Stimulated activated CD8-positive, alpha-beta memory T cell treated with anti-CD3 and anti-CD28 coated beads, Interleukin-15, amount 100 ng/mL, for 24 hours (primary cell): ENCODE results near the gene LST1.

Source experiments
- DNase-seq: peaks from one replicate; pipeline ENCODE4 v3.0.0-alpha.2; 2020; ENCODE audit warnings: low read depth

Gene LST1

DNA sequence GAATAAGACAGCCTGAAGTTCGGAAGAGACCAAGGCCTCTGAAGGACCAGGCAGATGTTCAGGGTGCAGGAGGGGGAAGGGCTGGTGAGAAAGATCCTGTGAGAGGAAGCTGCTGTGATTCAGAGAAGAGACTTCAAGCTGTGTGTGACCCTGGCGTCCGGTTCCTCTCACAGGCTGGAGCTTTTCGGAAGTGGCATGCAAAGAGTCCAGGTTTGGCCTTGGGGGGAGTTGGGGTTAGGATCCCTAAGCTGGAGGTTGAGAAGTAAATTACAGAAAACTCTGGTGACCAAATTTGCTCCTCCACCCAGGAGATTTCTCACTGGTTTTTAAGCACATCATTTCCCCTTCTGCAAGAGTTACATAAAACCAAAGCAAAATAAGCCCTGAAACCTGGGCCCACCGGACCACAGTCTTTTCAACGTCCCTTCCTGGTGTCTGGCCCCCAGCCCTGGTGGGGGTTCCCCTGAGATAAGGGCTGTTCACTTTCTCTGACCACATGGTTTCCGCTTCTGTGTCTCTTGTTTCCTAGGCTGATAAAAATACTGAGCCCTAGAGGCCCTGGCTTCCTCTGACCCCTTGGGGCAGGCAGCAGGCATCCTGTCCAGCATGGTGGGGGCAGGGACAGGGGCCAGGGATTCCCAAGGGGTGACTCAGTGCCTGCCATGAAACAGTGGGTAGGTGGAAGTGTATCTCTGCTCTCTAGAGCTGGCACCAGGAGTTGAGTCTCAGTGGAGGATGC is 25.9 kb upstream of the LST1 start:
- no peak for DNase-seq

DNA sequence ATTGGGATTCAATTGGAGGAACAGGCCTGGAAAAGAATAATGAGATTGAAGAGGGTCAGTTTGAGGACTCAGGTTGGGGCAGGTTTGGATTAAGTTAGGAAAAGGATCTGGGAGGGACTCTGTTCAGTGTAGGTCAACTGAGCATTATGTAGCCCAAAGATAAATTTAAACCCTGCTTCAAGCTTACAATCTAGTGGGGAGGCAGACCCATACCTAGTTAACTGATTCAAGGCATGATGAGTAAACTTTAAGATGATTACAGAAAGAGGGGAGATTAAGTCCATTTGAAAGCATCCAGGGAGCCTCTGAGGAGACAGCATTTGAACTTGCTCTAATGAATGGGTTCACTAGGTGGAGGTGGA is 25.4 kb upstream of the LST1 start:
- no peak for DNase-seq

DNA sequence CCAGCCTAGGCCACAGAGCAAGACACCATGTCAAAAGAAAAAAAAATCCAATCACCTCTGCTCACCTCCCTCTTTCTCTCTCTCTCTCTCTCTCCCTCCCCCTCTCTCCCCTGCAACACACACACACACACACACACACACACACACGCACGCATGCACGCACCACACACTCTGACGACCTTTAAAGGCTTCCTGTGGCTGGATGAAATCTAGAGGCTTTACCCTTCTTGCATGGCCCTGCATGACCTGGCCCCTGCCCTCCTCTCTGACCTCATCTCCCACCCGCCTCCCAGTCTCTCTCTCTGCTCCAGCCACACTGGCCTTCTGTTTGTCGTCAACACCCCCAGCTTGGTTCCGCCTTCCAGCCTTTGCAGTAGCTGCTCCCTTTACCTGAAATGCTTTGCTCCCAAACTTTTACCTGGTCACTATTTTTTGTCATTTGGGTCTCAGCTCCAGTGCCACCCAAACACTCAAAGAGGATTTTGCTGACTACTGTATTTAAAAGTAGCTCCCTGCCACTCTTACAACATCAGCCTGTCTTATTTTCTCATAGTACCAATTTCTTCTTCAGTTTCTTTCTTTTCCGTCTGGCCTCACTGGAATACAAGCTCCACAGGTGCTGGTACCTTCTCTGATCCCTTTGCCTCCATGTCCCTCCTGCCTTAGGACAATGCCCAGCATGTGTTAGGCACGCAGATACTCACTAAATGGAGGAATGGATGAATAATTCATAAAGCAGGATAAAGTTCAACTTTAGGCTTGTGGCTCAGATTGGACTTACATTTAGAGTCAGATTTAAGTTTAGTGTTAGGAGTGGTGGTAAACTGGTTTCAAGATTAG is 18.3 kb upstream of the LST1 start:
- DNase-seq = no peak

DNA sequence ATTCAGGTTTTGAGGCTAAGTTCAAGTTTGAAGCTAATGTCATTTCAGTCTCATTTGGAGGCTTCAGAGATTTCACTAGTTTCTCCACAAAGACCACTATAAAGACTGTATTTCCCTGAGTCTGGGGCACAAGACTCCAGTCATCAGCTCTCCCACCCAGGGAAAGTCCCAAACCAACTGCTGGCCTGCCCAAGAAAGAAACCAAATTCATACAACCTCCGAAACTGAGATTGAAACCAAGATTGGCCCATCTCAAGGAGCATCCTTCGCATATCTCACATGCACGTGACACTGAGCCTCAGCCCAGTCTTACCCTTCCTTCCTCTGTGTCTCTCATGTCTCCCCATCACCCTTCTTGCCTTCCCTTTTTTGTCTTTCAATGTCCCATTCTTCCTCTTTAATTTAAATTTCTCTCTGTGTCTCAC is 17.5 kb upstream of the LST1 start:
- DNase-seq = no peak

DNA sequence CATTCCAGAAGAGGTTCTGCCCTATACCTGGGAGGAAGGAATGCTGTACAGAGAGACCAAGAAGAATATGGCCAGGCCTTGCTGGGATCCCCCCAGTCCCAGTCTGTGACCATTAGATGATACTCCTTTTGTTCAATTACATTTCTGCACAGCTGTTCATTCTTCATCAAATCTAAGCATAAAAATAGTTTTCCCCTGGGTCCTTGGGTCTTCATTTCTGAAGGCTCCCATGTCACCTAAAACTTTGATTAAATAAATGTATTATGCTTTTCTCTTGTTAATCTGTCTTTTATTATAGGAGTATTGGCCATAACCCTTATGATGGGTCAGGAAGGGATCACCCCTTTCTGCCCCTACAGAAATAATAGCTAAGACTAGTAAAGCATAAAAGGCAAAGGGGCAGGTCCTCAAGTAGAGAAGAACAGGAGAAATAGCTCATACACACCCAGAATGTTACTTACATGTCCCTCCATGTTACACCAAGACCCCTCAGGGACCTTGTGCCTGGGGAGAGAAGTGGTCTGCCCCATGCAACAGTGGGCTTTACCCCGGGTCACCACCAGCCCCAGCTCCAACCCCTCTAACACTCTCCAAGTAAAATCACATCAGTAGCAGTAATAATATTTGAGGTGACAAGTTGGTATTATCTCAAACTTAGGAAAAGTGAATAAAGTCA is 16.1 kb upstream of the LST1 start:
- no peak for DNase-seq

DNA sequence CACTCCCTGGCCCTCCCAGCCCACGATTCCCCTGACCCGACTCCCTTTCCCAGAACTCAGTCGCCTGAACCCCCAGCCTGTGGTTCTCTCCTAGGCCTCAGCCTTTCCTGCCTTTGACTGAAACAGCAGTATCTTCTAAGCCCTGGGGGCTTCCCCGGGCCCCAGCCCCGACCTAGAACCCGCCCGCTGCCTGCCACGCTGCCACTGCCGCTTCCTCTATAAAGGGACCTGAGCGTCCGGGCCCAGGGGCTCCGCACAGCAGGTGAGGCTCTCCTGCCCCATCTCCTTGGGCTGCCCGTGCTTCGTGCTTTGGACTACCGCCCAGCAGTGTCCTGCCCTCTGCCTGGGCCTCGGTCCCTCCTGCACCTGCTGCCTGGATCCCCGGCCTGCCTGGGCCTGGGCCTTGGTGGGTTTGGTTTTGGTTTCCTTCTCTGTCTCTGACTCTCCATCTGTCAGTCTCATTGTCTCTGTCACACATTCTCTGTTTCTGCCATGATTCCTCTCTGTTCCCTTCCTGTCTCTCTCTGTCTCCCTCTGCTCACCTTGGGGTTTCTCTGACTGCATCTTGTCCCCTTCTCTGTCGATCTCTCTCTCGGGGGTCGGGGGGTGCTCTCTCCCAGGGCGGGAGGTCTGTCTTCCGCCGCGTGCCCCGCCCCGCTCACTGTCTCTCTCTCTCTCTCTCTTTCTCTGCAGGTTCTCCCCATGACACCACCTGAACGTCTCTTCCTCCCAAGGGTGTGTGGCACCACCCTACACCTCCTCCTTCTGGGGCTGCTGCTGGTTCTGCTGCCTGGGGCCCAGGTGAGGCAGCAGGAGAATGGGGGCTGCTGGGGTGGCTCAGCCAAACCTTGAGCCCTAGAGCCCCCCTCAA is 13.8 kb upstream of the LST1 start, which contains the start of gene LTA:
TSS of gene LTA (plus strand) at position 249 of the 871 bp plus-strand sequence. CDS start at position 703, 454 bp downstream.
- DNase-seq = no peak

DNA sequence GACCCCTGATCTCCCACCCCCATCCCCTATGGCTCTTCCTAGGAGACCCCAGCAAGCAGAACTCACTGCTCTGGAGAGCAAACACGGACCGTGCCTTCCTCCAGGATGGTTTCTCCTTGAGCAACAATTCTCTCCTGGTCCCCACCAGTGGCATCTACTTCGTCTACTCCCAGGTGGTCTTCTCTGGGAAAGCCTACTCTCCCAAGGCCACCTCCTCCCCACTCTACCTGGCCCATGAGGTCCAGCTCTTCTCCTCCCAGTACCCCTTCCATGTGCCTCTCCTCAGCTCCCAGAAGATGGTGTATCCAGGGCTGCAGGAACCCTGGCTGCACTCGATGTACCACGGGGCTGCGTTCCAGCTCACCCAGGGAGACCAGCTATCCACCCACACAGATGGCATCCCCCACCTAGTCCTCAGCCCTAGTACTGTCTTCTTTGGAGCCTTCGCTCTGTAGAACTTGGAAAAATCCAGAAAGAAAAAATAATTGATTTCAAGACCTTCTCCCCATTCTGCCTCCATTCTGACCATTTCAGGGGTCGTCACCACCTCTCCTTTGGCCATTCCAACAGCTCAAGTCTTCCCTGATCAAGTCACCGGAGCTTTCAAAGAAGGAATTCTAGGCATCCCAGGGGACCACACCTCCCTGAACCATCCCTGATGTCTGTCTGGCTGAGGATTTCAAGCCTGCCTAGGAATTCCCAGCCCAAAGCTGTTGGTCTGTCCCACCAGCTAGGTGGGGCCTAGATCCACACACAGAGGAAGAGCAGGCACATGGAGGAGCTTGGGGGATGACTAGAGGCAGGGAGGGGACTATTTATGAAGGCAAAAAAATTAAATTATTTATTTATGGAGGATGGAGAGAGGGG is 12.6 kb upstream of the LST1 start:
- no peak for DNase-seq

DNA sequence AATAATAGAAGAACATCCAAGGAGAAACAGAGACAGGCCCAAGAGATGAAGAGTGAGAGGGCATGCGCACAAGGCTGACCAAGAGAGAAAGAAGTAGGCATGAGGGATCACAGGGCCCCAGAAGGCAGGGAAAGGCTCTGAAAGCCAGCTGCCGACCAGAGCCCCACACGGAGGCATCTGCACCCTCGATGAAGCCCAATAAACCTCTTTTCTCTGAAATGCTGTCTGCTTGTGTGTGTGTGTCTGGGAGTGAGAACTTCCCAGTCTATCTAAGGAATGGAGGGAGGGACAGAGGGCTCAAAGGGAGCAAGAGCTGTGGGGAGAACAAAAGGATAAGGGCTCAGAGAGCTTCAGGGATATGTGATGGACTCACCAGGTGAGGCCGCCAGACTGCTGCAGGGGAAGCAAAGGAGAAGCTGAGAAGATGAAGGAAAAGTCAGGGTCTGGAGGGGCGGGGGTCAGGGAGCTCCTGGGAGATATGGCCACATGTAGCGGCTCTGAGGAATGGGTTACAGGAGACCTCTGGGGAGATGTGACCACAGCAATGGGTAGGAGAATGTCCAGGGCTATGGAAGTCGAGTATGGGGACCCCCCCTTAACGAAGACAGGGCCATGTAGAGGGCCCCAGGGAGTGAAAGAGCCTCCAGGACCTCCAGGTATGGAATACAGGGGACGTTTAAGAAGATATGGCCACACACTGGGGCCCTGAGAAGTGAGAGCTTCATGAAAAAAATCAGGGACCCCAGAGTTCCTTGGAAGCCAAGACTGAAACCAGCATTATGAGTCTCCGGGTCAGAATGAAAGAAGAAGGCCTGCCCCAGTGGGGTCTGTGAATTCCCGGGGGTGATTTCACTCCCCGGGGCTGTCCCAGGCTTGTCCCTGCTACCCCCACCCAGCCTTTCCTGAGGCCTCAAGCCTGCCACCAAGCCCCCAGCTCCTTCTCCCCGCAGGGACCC is 11.7 kb upstream of the LST1 start:
- DNase-seq = no peak

DNA sequence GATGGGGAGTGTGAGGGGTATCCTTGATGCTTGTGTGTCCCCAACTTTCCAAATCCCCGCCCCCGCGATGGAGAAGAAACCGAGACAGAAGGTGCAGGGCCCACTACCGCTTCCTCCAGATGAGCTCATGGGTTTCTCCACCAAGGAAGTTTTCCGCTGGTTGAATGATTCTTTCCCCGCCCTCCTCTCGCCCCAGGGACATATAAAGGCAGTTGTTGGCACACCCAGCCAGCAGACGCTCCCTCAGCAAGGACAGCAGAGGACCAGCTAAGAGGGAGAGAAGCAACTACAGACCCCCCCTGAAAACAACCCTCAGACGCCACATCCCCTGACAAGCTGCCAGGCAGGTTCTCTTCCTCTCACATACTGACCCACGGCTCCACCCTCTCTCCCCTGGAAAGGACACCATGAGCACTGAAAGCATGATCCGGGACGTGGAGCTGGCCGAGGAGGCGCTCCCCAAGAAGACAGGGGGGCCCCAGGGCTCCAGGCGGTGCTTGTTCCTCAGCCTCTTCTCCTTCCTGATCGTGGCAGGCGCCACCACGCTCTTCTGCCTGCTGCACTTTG is 10.7 kb upstream of the LST1 start, which contains the start of gene TNF:
TSS of gene TNF (plus strand) at position 231 of the 567 bp plus-strand sequence. CDS start at position 408, 177 bp downstream.
- DNase-seq = no peak

DNA sequence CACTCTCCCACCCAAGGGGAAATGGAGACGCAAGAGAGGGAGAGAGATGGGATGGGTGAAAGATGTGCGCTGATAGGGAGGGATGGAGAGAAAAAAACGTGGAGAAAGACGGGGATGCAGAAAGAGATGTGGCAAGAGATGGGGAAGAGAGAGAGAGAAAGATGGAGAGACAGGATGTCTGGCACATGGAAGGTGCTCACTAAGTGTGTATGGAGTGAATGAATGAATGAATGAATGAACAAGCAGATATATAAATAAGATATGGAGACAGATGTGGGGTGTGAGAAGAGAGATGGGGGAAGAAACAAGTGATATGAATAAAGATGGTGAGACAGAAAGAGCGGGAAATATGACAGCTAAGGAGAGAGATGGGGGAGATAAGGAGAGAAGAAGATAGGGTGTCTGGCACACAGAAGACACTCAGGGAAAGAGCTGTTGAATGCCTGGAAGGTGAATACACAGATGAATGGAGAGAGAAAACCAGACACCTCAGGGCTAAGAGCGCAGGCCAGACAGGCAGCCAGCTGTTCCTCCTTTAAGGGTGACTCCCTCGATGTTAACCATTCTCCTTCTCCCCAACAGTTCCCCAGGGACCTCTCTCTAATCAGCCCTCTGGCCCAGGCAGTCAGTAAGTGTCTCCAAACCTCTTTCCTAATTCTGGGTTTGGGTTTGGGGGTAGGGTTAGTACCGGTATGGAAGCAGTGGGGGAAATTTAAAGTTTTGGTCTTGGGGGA is 10.0 kb upstream of the LST1 start:
- no peak for DNase-seq

DNA sequence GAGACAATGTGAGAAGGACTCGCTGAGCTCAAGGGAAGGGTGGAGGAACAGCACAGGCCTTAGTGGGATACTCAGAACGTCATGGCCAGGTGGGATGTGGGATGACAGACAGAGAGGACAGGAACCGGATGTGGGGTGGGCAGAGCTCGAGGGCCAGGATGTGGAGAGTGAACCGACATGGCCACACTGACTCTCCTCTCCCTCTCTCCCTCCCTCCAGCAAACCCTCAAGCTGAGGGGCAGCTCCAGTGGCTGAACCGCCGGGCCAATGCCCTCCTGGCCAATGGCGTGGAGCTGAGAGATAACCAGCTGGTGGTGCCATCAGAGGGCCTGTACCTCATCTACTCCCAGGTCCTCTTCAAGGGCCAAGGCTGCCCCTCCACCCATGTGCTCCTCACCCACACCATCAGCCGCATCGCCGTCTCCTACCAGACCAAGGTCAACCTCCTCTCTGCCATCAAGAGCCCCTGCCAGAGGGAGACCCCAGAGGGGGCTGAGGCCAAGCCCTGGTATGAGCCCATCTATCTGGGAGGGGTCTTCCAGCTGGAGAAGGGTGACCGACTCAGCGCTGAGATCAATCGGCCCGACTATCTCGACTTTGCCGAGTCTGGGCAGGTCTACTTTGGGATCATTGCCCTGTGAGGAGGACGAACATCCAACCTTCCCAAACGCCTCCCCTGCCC is 9.0 kb upstream of the LST1 start:
- DNase-seq = no peak

DNA sequence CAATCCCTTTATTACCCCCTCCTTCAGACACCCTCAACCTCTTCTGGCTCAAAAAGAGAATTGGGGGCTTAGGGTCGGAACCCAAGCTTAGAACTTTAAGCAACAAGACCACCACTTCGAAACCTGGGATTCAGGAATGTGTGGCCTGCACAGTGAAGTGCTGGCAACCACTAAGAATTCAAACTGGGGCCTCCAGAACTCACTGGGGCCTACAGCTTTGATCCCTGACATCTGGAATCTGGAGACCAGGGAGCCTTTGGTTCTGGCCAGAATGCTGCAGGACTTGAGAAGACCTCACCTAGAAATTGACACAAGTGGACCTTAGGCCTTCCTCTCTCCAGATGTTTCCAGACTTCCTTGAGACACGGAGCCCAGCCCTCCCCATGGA is 8.5 kb upstream of the LST1 start:
- no peak for DNase-seq

DNA sequence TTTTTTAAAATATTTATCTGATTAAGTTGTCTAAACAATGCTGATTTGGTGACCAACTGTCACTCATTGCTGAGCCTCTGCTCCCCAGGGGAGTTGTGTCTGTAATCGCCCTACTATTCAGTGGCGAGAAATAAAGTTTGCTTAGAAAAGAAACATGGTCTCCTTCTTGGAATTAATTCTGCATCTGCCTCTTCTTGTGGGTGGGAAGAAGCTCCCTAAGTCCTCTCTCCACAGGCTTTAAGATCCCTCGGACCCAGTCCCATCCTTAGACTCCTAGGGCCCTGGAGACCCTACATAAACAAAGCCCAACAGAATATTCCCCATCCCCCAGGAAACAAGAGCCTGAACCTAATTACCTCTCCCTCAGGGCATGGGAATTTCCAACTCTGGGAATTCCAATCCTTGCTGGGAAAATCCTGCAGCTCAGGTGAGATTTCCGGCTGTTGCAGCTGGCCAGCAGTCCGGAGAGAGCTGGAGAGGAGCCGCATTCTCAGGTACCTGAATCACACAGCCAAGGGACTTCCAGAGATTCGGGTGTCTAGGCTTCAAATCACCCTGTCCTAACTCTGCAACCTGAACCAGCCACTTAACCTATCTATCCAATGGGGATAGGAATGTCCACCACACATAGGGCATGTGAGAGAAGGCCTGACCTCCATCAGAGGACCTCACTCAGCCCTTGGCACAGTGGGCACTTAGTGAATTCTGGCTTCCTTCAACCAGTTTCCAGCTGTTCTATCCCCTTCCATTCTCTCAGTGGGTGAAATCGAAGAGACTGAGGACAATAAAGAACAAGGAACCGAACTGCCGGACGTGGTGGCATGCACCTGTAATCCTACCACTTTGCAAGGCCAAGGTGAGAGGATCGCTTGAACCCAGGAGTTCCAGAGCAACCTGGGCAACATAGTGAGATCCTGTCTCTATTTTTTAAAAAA is 7.6 kb upstream of the LST1 start:
- no peak for DNase-seq

DNA sequence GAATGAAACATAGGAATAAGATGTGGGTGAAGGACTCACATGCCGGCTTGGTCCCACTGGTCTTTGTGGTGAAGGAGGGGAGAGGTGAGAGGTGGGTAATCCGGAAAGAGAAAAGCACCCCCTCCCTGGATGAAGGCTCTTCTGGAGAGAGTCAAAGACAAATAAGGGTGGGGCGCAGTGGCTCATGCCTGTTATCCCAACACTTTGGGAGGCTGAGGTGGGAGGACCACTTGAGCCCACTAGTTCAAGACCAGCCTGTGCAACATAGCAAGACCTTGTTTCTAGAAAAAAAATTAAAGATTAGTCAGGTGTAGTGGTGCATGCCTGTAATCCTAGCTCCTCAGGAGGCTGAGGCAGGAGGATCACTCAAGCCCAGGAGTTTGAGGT is 7.0 kb upstream of the LST1 start:
- DNase-seq = no peak

DNA sequence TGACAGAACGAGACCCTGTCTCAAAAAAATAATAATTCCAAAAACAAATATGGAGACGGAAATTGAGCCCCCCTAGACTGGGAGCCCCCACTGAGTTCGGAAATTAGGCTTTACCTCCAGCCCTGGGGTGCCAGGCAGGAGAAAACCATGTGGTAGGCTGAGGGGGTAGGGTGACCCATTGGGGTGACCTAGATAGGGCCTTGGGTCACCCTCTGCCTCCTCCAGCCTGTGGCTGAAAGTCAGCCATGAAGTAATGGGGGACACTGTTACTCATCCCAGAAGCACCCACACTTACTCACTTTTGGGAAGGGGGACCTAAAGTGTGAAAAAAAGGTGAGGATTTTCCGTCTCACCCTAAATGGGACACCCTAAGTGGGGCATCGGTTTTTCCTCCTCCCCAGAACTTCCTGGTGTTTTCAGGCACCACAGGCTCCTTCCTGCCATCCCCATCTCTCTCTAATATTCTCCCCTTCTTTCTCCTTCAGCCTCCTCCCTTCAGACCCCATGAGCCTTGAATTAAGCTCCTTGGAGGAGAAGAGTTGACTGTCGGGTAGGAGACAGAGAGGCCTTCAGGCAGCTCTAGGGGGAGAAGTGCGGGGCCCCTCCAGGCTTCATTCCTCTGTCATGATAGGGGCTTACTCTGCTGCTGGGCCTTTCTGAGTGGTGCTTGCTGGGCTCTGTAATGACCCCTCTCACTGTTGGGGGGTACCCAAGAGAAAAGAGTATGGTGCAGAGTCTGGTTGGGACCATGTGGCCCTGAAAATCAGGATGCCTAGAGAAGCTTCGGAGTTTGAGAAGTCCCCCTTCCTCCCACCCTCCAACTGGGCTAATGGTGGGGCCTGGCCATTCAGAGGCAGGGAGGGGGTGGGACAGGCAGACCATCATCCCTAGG is 6.3 kb upstream of the LST1 start:
- DNase-seq = no peak

DNA sequence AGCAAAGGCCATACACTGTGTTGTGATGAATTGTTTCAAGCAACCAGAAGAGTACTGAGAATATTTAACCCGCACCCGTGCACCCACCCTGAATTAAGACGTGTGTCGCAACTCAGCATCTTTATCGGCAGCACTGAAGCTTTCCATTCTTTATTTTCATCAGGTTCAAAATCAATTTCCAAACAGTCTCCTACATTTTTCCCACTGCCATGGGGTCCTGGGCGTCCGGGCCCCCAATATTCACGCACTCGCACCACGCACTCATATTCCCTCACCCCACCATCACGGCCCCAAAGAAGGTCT is 5.7 kb upstream of the LST1 start:
- DNase-seq = no peak
